ENCODE data around the gene TUBG1.
A peak's percentile ranks its signal among the peaks of the same experiment; 100 is the strongest.
"Not testable (repeated sequence)": the region's sequence is repeated elsewhere in the genome, so short reads cannot be mapped to it uniquely, and the experiment has no call there.

Gene TUBG1

GRCh38 chr17:42659079-42659931 is 49.8 kb downstream of the TUBG1 start, which contains the start of gene TUBG2:
Gene TUBG2, plus strand, starts transcription at chr17:42659284. Its CDS starts 220 bp downstream, at chr17:42659504.
- no peaks in the 10 kb centered on the region for H3K9me3 ChIP-seq (ENCODE audit: control insufficient read depth, insufficient read depth, low read depth, low read length)
- peak within 1 kb of the TSS; percentile 77 for H3K9ac ChIP-seq (ENCODE audit: low read length)
- no peaks in the 10 kb centered on the region for H3K27me3 ChIP-seq (ENCODE audit: control insufficient read depth, insufficient read depth, low read length)
- peak within 1 kb of the TSS; percentile 77 for H3K4me3 ChIP-seq (ENCODE audit: low read depth, low read length)
- peaks cover 31% of the 10 kb centered on the region for H3K36me3 ChIP-seq (ENCODE audit: control insufficient read depth, insufficient read depth, low read length)
- peaks cover 17% of the 10 kb centered on the region for H3K4me1 ChIP-seq (ENCODE audit: control insufficient read depth, insufficient read depth, low read length)
- H3K27ac ChIP-seq (ENCODE audit: low read depth, low read length) = no peak within 1 kb of the TSS

- peak overlapping the region; percentile 77 for H3K4me3 ChIP-seq (ENCODE audit: low read depth, low read length)
- H3K9ac ChIP-seq (ENCODE audit: low read length) = peak overlapping the region; percentile 77
- peaks cover 13% of the 10 kb centered on the region for H3K4me1 ChIP-seq (ENCODE audit: control insufficient read depth, insufficient read depth, low read length)
- H3K27ac ChIP-seq (ENCODE audit: low read depth, low read length); H3K9me3 ChIP-seq (ENCODE audit: control insufficient read depth, insufficient read depth, low read depth, low read length); H3K27me3 ChIP-seq (ENCODE audit: control insufficient read depth, insufficient read depth, low read length): not testable (repeated sequence)
- H3K36me3 ChIP-seq (ENCODE audit: control insufficient read depth, insufficient read depth, low read length) = peaks cover 34% of the 10 kb centered on the region
These were observed 50.4 kb downstream of the TUBG1 start for GRCh38 chr17:42659932-42660274.

GRCh38 chr17:42660692-42661345 is 51.3 kb downstream of the TUBG1 start:
- no peaks in the 10 kb centered on the region for H3K27me3 ChIP-seq (ENCODE audit: control insufficient read depth, insufficient read depth, low read length)
- H3K4me1 ChIP-seq (ENCODE audit: control insufficient read depth, insufficient read depth, low read length) = peaks cover 13% of the 10 kb centered on the region
- no peak overlapping the region for H3K27ac ChIP-seq (ENCODE audit: low read depth, low read length)
- peak overlapping the region; percentile 28; the same call in 1 of the 2 replicates for H3K4me3 ChIP-seq (ENCODE audit: low read depth, low read length)
- no peak overlapping the region for H3K9ac ChIP-seq (ENCODE audit: low read length)
- H3K9me3 ChIP-seq (ENCODE audit: control insufficient read depth, insufficient read depth, low read depth, low read length) = no peaks in the 10 kb centered on the region
- H3K36me3 ChIP-seq (ENCODE audit: control insufficient read depth, insufficient read depth, low read length) = peaks cover 41% of the 10 kb centered on the region
